Skeletal muscle satellite cell (primary cell): ENCODE data around the gene MED27.

Experiments used
- H3K27me3 ChIP-seq: 2 replicates; pipeline ENCODE4 v1.7.0; 2013; ENCODE audit warnings: low read length; ENCODE audit not compliant: control insufficient read depth, insufficient read depth
- H3K36me3 ChIP-seq: 2 replicates; pipeline ENCODE4 v1.7.0; 2013; ENCODE audit warnings: mild to moderate bottlenecking, control low read depth, low read length; ENCODE audit not compliant: insufficient read depth
- H3K4me1 ChIP-seq: 2 replicates; pipeline ENCODE4 v1.7.0; 2013; ENCODE audit warnings: low read length; ENCODE audit not compliant: control insufficient read depth, insufficient read depth
- H3K4me2 ChIP-seq: 2 replicates; pipeline ENCODE4 v1.7.0; 2013; ENCODE audit warnings: mild to moderate bottlenecking, low read length
- H3K4me3 ChIP-seq: 2 replicates; pipeline ENCODE4 v1.7.0; 2013; ENCODE audit warnings: low read length
- H3K9ac ChIP-seq: 2 replicates; pipeline ENCODE4 v1.7.0; 2013; ENCODE audit warnings: mild to moderate bottlenecking, low read depth, low read length, moderate library complexity
- H3K9me3 ChIP-seq: replicated peaks from 2 replicates; pipeline ENCODE4 v1.7.0; 2013; ENCODE audit warnings: mild to moderate bottlenecking, control low read depth, low read length

The MED27 gene

GRCh38 chr9:131892902-131893500, 186.7 kb downstream of the MED27 start:
- no peaks in the 10 kb centered on the region for H3K9me3 ChIP-seq
- no peak overlapping the region for H3K4me2 ChIP-seq
- H3K4me1 ChIP-seq: no peaks in the 10 kb centered on the region
- H3K36me3 ChIP-seq: peaks cover 21% of the 10 kb centered on the region
- H3K9ac ChIP-seq: no peak overlapping the region
- H3K27me3 ChIP-seq: no peaks in the 10 kb centered on the region
- no peak overlapping the region for H3K4me3 ChIP-seq

DNA sequence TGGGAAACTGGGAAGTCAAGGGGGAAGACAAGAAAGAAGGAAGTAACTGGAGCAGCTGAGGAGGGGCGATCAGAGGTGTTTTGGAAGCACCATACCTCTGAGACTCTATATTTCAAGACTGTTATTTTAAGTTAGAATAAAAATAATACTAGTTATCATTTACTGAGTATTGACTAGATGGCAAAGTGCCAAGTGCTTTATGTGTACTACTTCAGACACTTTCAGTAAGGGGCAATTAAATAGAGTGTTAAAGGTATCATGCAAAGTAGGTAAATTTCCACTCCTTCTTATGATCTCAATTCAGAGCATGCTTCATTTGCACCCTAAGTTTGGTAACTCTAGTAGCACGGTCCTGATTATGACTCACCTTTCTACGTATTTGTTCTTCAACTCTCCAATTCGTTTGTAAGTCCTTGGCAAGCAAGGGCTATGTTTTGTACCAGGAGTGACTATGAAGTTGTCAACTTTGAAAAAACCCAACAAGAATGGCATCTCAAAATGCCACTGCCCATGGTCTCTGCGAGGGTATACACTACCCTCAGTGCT, 187.4 kb downstream of the MED27 start:
- Histone ChIP-seq H3K9me3 (no peaks in the 10 kb centered on the region), H3K4me2 (no peak overlapping the region), H3K36me3 (peaks cover 21% of the 10 kb centered on the region)

GRCh38 chr9:131891598-131891997, 188.1 kb downstream of the MED27 start:
- H3K9ac ChIP-seq: no peak overlapping the region
- H3K36me3 ChIP-seq: peaks cover 21% of the 10 kb centered on the region
- H3K9me3 ChIP-seq: no peaks in the 10 kb centered on the region
- no peak overlapping the region for H3K4me3 ChIP-seq
- peaks cover 8% of the 10 kb centered on the region for H3K4me1 ChIP-seq
- H3K27me3 ChIP-seq: no peaks in the 10 kb centered on the region
- no peak overlapping the region for H3K4me2 ChIP-seq

More for the DNA sequence above, 187.4 kb downstream of the MED27 start:
- H3K27me3 ChIP-seq: no peaks in the 10 kb centered on the region
- H3K9ac ChIP-seq: no peak overlapping the region
- no peak overlapping the region for H3K4me3 ChIP-seq
- peaks cover 2% of the 10 kb centered on the region for H3K4me1 ChIP-seq

DNA sequence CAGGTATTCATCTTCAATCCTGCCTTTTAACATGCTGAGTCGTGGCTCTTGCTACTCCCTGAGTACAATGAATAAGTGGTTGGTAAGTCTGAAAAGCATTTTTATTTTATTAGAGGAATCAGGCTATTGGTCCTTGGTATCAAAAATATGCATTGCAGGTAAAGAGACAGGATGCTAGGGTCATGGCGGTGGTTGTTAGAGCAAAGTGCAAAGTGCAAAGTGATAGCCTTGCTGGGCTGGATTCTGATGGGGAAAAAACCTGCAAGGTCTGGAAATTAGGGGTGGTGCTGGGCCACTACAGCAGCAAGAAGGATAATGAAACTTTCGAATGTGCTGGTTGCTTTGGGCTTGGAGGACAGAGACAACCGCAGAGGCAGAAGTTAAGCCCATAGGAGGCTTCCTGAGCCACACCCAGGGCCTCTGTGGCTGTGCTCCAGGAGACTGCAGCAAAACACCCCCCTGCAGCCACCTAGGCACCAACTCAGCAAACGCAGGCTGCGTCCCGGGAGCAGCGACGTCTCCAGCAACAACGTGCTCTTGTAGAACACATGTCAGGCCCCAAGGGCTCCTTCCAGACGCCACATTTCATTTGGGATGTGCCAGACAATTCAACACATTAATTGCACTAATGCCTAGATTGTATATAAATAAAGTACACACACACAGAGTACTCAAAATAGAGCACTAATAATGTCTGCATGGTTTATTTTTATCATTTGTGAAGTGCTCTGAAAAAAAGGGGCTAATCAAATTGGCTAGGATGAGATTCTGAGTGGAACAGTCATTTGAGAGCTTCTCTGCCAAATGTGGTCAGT, 190.0 kb downstream of the MED27 start:
- peaks cover 14% of the 10 kb centered on the region for H3K4me1 ChIP-seq
- H3K4me2 ChIP-seq: no peak overlapping the region
- no peaks in the 10 kb centered on the region for H3K9me3 ChIP-seq
- H3K9ac ChIP-seq: no peak overlapping the region
- H3K27me3 ChIP-seq: no peaks in the 10 kb centered on the region
- H3K4me3 ChIP-seq: no peak overlapping the region
- peaks cover 21% of the 10 kb centered on the region for H3K36me3 ChIP-seq

DNA sequence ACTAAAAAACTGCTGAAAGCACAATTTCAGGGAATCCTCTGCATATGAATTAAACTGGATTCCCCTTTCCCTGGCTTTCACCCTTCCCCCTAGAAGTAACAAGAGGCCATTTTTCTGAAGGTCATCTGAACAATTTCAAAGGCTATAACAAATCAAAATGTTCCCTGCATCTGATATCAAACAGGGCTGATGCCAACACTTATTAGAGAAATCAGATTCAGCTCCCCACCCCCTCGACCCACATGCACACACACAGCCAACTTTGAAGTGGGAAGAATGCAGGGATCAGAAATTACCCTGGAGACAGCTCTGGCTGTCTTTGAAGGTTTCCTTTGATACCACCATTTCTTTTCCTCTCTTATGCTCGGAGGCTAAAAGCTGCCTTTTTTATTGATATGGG, 190.7 kb downstream of the MED27 start:
- Histone ChIP-seq H3K4me1 (peaks cover 14% of the 10 kb centered on the region), H3K4me3 (no peak overlapping the region), H3K27me3 (no peaks in the 10 kb centered on the region), H3K4me2 (no peak overlapping the region), H3K36me3 (peaks cover 21% of the 10 kb centered on the region), H3K9ac (no peak overlapping the region), H3K9me3 (no peaks in the 10 kb centered on the region)

DNA sequence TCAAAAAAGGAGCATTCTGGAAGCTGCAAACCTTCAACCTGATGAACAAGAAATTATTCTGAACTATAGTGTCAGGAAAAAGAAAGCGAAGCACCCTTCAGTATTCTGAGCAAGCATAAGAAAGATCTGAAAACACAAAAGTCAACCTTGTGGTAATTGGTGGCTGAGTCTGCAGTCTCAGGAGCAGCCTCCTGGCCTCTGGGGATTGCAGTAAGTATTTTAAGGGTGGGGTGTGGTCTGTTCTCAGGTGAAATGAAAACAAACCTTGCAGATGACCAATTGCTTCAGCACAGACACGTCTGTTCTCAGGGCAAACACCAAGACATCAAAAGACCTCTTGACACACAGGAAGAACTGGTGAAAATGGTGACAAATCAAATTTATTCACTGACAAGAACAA, 192.0 kb downstream of the MED27 start:
- H3K9ac ChIP-seq: no peak overlapping the region

GRCh38 chr9:131886826-131887225, 192.8 kb downstream of the MED27 start:
- H3K36me3 ChIP-seq: peaks cover 5% of the 10 kb centered on the region
- H3K9me3 ChIP-seq: no peaks in the 10 kb centered on the region
- H3K4me2 ChIP-seq: peak overlapping the region; percentile 14
- H3K9ac ChIP-seq: no peak overlapping the region
- no peaks in the 10 kb centered on the region for H3K27me3 ChIP-seq
- no peak overlapping the region for H3K4me3 ChIP-seq
- H3K4me1 ChIP-seq: peaks cover 14% of the 10 kb centered on the region

More for the DNA sequence above, 192.0 kb downstream of the MED27 start:
- H3K4me2 ChIP-seq: no peak overlapping the region
- peaks cover 10% of the 10 kb centered on the region for H3K36me3 ChIP-seq
- no peaks in the 10 kb centered on the region for H3K9me3 ChIP-seq
- H3K4me3 ChIP-seq: no peak overlapping the region
- peaks cover 14% of the 10 kb centered on the region for H3K4me1 ChIP-seq
- H3K27me3 ChIP-seq: no peaks in the 10 kb centered on the region

- no peak overlapping the region for H3K9ac ChIP-seq
- H3K9me3 ChIP-seq: no peaks in the 10 kb centered on the region
- H3K27me3 ChIP-seq: no peaks in the 10 kb centered on the region
- H3K36me3 ChIP-seq: peaks cover 5% of the 10 kb centered on the region
- H3K4me3 ChIP-seq: no peak overlapping the region
- peaks cover 14% of the 10 kb centered on the region for H3K4me1 ChIP-seq
- no peak overlapping the region for H3K4me2 ChIP-seq
These were observed 194.5 kb downstream of the MED27 start for GRCh38 chr9:131885144-131885609.

GRCh38 chr9:131884222-131884621, 195.4 kb downstream of the MED27 start:
- Histone ChIP-seq H3K4me3 (no peak overlapping the region), H3K4me1 (peaks cover 14% of the 10 kb centered on the region), H3K9me3 (no peaks in the 10 kb centered on the region), H3K27me3 (no peaks in the 10 kb centered on the region), H3K36me3 (peaks cover 2% of the 10 kb centered on the region), H3K4me2 (no peak overlapping the region), H3K9ac (no peak overlapping the region)

- Histone ChIP-seq H3K27me3 (no peaks in the 10 kb centered on the region), H3K4me1 (peaks cover 9% of the 10 kb centered on the region), H3K36me3 (peaks cover 11% of the 10 kb centered on the region), H3K9me3 (no peaks in the 10 kb centered on the region), H3K9ac (no peak overlapping the region), H3K4me2 (no peak overlapping the region), H3K4me3 (no peak overlapping the region)
These were observed 198.7 kb downstream of the MED27 start for GRCh38 chr9:131880833-131881583.

- H3K4me2 ChIP-seq: no peak overlapping the region
- H3K4me3 ChIP-seq: no peak overlapping the region
These were observed 199.8 kb downstream of the MED27 start for GRCh38 chr9:131879911-131880290.

More at GRCh38 chr9:131879911-131880290, 199.8 kb downstream of the MED27 start:
- Histone ChIP-seq H3K36me3 (peaks cover 11% of the 10 kb centered on the region), H3K27me3 (no peaks in the 10 kb centered on the region), H3K9ac (no peak overlapping the region), H3K9me3 (no peaks in the 10 kb centered on the region), H3K4me1 (peaks cover 14% of the 10 kb centered on the region)
